DMS53 (cell line): ENCODE results near the gene MBP.
"Not testable (repeated sequence)": the region's sequence is repeated elsewhere in the genome, so short reads cannot be mapped to it uniquely, and the experiment has no call there.

Experiments
- DNase-seq: peaks from one replicate; lab custom pipeline; 2025; lab: John Stamatoyannopoulos, UW

The MBP gene

GRCh38 chr18:77022556-77022955 lies 110.0 kb downstream of the MBP start:
- DNase-seq = no peak

- no peak for DNase-seq
These were observed 110.5 kb downstream of the MBP start for GRCh38 chr18:77022116-77022515.

GRCh38 chr18:77021478-77021877 lies 111.1 kb downstream of the MBP start:
- not testable (repeated sequence) for DNase-seq

- DNase-seq = no peak
These were observed 111.5 kb downstream of the MBP start for GRCh38 chr18:77021075-77021474.

- no peak for DNase-seq
These were observed 112.0 kb downstream of the MBP start for GRCh38 chr18:77020561-77020960.

- no peak for DNase-seq
These were observed 112.9 kb downstream of the MBP start for GRCh38 chr18:77019641-77020040.

- not testable (repeated sequence) for DNase-seq
These were observed 113.9 kb downstream of the MBP start for GRCh38 chr18:77018650-77019049.

GRCh38 chr18:77017355-77017754 lies 115.2 kb downstream of the MBP start:
- DNase-seq = no peak

- no peak for DNase-seq
These were observed 115.6 kb downstream of the MBP start for GRCh38 chr18:77016936-77017335.

GRCh38 chr18:77015771-77016710 lies 116.5 kb downstream of the MBP start:
- no peak for DNase-seq

- no peak for DNase-seq
These were observed 117.4 kb downstream of the MBP start for GRCh38 chr18:77015169-77015568.

- no peak for DNase-seq
These were observed 118.0 kb downstream of the MBP start for GRCh38 chr18:77014538-77014937.

GRCh38 chr18:77013811-77014521 lies 118.6 kb downstream of the MBP start:
- no peak for DNase-seq

GRCh38 chr18:77012806-77013541 lies 119.6 kb downstream of the MBP start:
- no peak for DNase-seq

- no peak for DNase-seq
These were observed 120.5 kb downstream of the MBP start for GRCh38 chr18:77012120-77012519.

- no peak for DNase-seq
These were observed 122.9 kb downstream of the MBP start for GRCh38 chr18:77009675-77010074.

- no peak for DNase-seq
These were observed 123.8 kb downstream of the MBP start for GRCh38 chr18:77008576-77009315.

GRCh38 chr18:77008006-77008405 lies 124.6 kb downstream of the MBP start:
- DNase-seq = no peak

GRCh38 chr18:77007251-77007650 lies 125.3 kb downstream of the MBP start:
- no peak for DNase-seq

GRCh38 chr18:77006305-77007175 lies 126.0 kb downstream of the MBP start:
- no peak for DNase-seq
